ENCODE measurements around the gene FAM163A. TPM values are rescaled to one million over a fixed set of nuclear protein-coding genes. Genes with fewer than 3 reads are reported as not detected.

Gene FAM163A
- total and polyA plus RNA-seq, 8 donors, result 0.06 to 0.28 (median 0.15) TPM; not detected in 3

DNA sequence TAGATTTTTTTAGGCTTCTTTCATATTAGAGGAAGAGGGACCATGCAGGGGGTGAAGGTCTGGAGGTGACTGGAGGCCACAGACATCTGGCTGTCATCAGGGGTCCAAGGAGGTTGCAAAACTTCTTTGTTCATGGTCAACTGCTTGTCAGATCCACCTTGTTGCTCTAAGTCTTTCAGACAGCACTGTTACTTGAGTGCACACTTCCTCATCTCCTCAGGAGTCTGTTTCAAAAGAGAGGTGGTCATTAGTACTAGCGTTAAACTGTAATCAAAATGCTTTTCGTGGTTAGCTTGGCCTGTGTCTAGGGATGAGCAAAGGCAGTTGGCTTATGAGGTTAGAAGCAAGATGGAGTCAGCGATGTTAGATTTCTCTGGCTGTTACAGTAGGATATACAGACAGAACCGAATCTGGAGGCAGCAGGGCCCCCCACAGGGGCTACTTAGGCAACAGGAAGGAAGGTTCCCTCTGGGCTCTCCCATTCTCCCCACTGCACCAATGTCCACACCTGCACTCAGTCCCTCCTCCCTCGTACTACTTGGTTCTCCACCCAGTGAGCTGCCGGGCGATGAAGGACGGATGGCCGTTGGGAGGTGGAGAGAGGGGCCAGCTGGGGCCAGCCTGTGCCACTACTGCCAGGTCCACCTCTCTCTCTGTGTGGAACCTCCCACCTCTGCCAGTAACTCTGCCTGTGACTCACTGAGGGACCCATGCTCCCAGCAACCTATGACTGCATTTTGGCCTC, 77.3 kb downstream of the FAM163A start:
- no peaks in the 10 kb centered on the region for H3K9me3 ChIP-seq
- intact Hi-C loops (cut with DNase I), result no loop called here
- H3K27ac ChIP-seq, result no peak overlapping the region
- ATAC-seq (no peak), DNase-seq (no peak), FAIRE-seq (no peak)
- no peaks in the 10 kb centered on the region for H3K36me3 ChIP-seq
- TF ChIP-seq, protein P1, sequence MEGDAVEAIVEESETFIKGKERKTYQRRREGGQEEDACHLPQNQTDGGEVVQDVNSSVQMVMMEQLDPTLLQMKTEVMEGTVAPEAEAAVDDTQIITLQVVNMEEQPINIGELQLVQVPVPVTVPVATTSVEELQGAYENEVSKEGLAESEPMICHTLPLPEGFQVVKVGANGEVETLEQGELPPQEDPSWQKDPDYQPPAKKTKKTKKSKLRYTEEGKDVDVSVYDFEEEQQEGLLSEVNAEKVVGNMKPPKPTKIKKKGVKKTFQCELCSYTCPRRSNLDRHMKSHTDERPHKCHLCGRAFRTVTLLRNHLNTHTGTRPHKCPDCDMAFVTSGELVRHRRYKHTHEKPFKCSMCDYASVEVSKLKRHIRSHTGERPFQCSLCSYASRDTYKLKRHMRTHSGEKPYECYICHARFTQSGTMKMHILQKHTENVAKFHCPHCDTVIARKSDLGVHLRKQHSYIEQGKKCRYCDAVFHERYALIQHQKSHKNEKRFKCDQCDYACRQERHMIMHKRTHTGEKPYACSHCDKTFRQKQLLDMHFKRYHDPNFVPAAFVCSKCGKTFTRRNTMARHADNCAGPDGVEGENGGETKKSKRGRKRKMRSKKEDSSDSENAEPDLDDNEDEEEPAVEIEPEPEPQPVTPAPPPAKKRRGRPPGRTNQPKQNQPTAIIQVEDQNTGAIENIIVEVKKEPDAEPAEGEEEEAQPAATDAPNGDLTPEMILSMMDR (IDR thresholded peaks at IDR 0.05), result no peak
- peaks cover 0 to 3% (median 0%) of the 10 kb centered on the region in 3 donors for H3K4me1 ChIP-seq
- H3K4me3 ChIP-seq, result no peak overlapping the region
- 81 to 84% methylated on average over 9 of the region's 9 CpGs for WGBS, 2 donors
- no peaks in the 10 kb centered on the region for H3K27me3 ChIP-seq

DNA sequence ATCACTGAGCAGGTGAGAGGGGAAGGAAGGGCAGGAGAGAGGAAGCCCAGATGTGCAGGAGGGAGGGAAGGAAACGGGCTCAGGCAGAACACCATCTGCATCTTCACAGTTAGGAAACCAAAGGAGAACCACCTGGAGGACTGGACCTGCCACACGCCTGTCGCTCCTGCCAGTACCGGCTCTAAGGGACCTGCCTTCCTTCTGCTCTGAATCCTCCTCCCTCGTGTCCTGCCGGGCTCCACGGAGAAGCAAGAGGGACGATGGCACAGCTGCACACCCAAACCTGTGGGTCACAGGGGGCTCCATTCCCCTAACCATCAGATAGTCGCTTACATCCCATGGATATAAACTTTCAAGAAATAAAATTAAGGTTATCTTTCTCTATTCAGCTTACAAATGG, 78.4 kb downstream of the FAM163A start:
- FAIRE-seq (no peak), DNase-seq (peak in 1 of 6 donors; percentile 17), ATAC-seq (no peak)
- Histone ChIP-seq H3K27me3 (no peaks in the 10 kb centered on the region), H3K9me3 (no peaks in the 10 kb centered on the region), H3K36me3 (no peaks in the 10 kb centered on the region), H3K4me3 (no peak overlapping the region), H3K27ac (no peak overlapping the region), H3K4me1 (no peaks in the 10 kb centered on the region)
- TF ChIP-seq, protein P1 (IDR thresholded peaks at IDR 0.05), result no peak
- WGBS, 2 donors, result 71 to 73% methylated on average over 9 of the region's 9 CpGs
- intact Hi-C loops (cut with DNase I), result no loop called here

DNA sequence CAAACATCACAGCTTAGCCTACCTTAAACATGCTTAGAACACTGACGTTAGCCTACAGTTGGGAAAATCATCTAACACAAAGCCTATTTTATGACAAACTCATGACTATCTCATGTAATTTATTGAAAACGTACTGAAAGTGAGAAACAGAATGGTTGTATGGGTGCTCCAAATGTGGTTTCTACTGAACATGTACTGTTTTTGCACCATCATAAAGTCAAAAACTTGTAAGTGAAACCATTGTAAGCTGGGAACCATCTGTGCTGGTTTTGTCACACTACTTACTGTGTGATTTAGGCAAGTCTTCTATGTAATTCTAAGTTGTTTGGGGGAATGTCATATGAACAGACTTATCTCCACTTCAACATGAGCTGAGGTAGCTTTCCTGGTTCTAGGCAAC, 79.0 kb downstream of the FAM163A start:
- Histone ChIP-seq H3K27me3 (no peaks in the 10 kb centered on the region), H3K4me1 (no peaks in the 10 kb centered on the region), H3K9me3 (no peaks in the 10 kb centered on the region), H3K36me3 (no peaks in the 10 kb centered on the region), H3K4me3 (no peak overlapping the region), H3K27ac (no peak overlapping the region)
- TF ChIP-seq, protein P1 (IDR thresholded peaks at IDR 0.05), result no peak
- ATAC-seq (no peak), DNase-seq (no peak), FAIRE-seq (no peak)
- WGBS, 2 donors, result 78 to 82% methylated on average over 2 of the region's 2 CpGs
- intact Hi-C loops (cut with DNase I), result no loop called here

DNA sequence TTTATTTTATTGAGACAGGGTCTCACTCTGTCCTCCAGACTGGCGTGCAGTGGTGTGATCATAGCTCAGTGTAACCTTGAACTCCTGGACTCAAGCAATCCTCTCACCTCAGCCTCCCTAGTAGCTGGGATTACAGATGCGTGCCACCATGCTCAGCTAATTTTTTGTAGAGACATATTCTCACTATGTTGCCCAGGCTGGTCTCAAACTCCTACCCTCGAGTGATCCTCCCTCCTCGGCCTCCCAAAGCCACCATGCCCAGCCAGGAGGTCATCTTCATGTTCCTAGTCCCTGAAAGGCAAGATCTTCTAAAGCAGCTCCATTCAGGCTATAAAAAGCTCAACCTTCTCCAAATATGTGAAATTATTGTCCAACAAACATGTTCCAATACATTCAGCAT, 80.6 kb downstream of the FAM163A start:
- FAIRE-seq, result no peak

DNA sequence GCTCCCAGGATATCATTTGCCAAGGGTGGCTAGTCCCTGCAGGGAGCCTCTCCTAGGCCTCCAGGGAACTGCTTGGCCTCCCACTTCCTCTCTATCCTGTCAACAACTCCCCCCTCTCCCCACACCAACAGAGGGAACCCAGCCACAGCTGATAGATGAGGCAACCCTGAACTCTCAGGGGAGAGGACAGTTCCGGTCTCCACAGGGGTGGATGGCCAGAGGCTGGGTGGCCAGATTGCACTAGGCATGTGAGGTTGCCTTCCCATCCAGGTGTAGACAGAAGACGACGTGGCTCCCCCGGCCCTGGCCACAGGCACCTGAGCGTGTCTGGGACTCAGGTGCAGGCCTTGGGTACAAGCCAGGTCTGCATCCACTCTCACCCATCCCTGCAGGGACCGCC, 81.2 kb downstream of the FAM163A start:
- intact Hi-C loops (cut with DNase I), result no loop called here
- Histone ChIP-seq H3K27me3 (no peaks in the 10 kb centered on the region), H3K27ac (no peak overlapping the region), H3K9me3 (no peaks in the 10 kb centered on the region), H3K36me3 (no peaks in the 10 kb centered on the region), H3K4me1 (no peaks in the 10 kb centered on the region), H3K4me3 (no peak overlapping the region)
- no peak for ATAC-seq
- TF ChIP-seq, protein P1 (IDR thresholded peaks at IDR 0.05), result no peak
- DNase-seq, result no peak
- 84 to 94% methylated on average over 6 of the region's 6 CpGs for WGBS, 2 donors
- FAIRE-seq, result no peak

More for the DNA sequence above, 80.6 kb downstream of the FAM163A start:
- Histone ChIP-seq H3K9me3 (no peaks in the 10 kb centered on the region), H3K4me1 (no peaks in the 10 kb centered on the region), H3K36me3 (no peaks in the 10 kb centered on the region), H3K27ac (no peak overlapping the region), H3K4me3 (no peak overlapping the region), H3K27me3 (no peaks in the 10 kb centered on the region)
- TF ChIP-seq, protein P1 (IDR thresholded peaks at IDR 0.05), result no peak
- intact Hi-C loops (cut with DNase I), result no loop called here
- ATAC-seq (no peak), DNase-seq (no peak)
- WGBS, 2 donors, result 78 to 92% methylated on average over 4 of the region's 4 CpGs

Measured in pancreas (tissue), 10 donors.